Dermis blood vessel endothelial cell (primary cell): ENCODE measurements around the gene HLA-DQA1. TPM values are rescaled to one million over a fixed set of nuclear protein-coding genes. Genes with fewer than 3 reads are reported as not detected.
"Not testable (repeated sequence)": the region's sequence is repeated elsewhere in the genome, so short reads cannot be mapped to it uniquely, and the experiment has no call there.

Source experiments
- DNase-seq: peaks from one replicate; pipeline ENCODE4 v3.0.0; 2010
- total RNA-seq: library from RNA; depleted of rRNA; stranded (reverse); fragments of >200 nt; gene quantifications from 2 replicates; pipeline ENCODE4 v1.2.3, GENCODE V29; 2014

The HLA-DQA1 gene
- total RNA-seq, result not detected in 2 replicates

- no peak for DNase-seq
Measured at GRCh38 chr6:32637219-32637880, at the start of gene HLA-DQA1. Gene HLA-DQA1 (plus strand): TSS chr6:32637406. CDS start chr6:32637459, 53 bp downstream.

- no peak for DNase-seq
Measured at GRCh38 chr6:32588156-32588555, 49.0 kb upstream of the HLA-DQA1 start.

GRCh38 chr6:32589596-32590449, 47.4 kb upstream of the HLA-DQA1 start, which contains the start of gene HLA-DRB1:
Gene HLA-DRB1 (minus strand): TSS chr6:32589848. CDS start chr6:32589742, 106 bp downstream.
- no peak for DNase-seq

- DNase-seq, result not testable (repeated sequence)
Measured at GRCh38 chr6:32590713-32591112, 46.5 kb upstream of the HLA-DQA1 start.

- no peak for DNase-seq
Measured at GRCh38 chr6:32597024-32597423, 40.2 kb upstream of the HLA-DQA1 start.

GRCh38 chr6:32602383-32602782, 34.8 kb upstream of the HLA-DQA1 start:
- DNase-seq, result no peak

GRCh38 chr6:32603222-32603621, 34.0 kb upstream of the HLA-DQA1 start:
- DNase-seq, result no peak

GRCh38 chr6:32603888-32604287, 33.3 kb upstream of the HLA-DQA1 start:
- DNase-seq, result no peak

- no peak for DNase-seq
Measured at GRCh38 chr6:32604434-32604877, 32.8 kb upstream of the HLA-DQA1 start.

GRCh38 chr6:32607263-32607987, 29.8 kb upstream of the HLA-DQA1 start:
- DNase-seq, result no peak

- no peak for DNase-seq
Measured at GRCh38 chr6:32607988-32608298, 29.3 kb upstream of the HLA-DQA1 start.

- no peak for DNase-seq
Measured at GRCh38 chr6:32608362-32608761, 28.8 kb upstream of the HLA-DQA1 start.

- DNase-seq, result no peak
Measured at GRCh38 chr6:32609391-32609730, 27.8 kb upstream of the HLA-DQA1 start.

GRCh38 chr6:32609731-32610640, 27.2 kb upstream of the HLA-DQA1 start:
- DNase-seq, result peak; percentile 93

GRCh38 chr6:32610682-32611296, 26.4 kb upstream of the HLA-DQA1 start:
- DNase-seq, result no peak

- no peak for DNase-seq
Measured at GRCh38 chr6:32613475-32613874, 23.7 kb upstream of the HLA-DQA1 start.

- no peak for DNase-seq
Measured at GRCh38 chr6:32614366-32615081, 22.7 kb upstream of the HLA-DQA1 start.

GRCh38 chr6:32615885-32616532, 21.2 kb upstream of the HLA-DQA1 start:
- no peak for DNase-seq

GRCh38 chr6:32617751-32618150, 19.5 kb upstream of the HLA-DQA1 start:
- no peak for DNase-seq

- no peak for DNase-seq
Measured at GRCh38 chr6:32621372-32621771, 15.8 kb upstream of the HLA-DQA1 start.
